ENCODE data around the gene MGLL.

MGLL gene

GRCh38 chr3:127799476-127800222 is 22.7 kb downstream of the MGLL start:
- no peaks in the 10 kb centered on the region for H3K79me2 ChIP-seq (ENCODE audit: low read length)
- H3K9me3 ChIP-seq (replicated peaks; ENCODE audit: insufficient read depth, low read length) = no peaks in the 10 kb centered on the region
- no peaks in the 10 kb centered on the region for H3K4me1 ChIP-seq (ENCODE audit: low read length)
- H3F3A ChIP-seq (ENCODE audit: insufficient read depth, low read length) = no peaks in the 10 kb centered on the region
- no peak overlapping the region for H3K4me3 ChIP-seq (ENCODE audit: low read length)
- TF ChIP-seq EZH2phosphoT487 (IDR thresholded peaks at IDR 0.05; ENCODE audit: low read length) (no peak), EZH2 (optimal IDR thresholded peaks at IDR 0.05; ENCODE audit: low read depth, low read length) (no peak)
- TF ChIP-seq, protein P1, sequence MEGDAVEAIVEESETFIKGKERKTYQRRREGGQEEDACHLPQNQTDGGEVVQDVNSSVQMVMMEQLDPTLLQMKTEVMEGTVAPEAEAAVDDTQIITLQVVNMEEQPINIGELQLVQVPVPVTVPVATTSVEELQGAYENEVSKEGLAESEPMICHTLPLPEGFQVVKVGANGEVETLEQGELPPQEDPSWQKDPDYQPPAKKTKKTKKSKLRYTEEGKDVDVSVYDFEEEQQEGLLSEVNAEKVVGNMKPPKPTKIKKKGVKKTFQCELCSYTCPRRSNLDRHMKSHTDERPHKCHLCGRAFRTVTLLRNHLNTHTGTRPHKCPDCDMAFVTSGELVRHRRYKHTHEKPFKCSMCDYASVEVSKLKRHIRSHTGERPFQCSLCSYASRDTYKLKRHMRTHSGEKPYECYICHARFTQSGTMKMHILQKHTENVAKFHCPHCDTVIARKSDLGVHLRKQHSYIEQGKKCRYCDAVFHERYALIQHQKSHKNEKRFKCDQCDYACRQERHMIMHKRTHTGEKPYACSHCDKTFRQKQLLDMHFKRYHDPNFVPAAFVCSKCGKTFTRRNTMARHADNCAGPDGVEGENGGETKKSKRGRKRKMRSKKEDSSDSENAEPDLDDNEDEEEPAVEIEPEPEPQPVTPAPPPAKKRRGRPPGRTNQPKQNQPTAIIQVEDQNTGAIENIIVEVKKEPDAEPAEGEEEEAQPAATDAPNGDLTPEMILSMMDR (IDR thresholded peaks at IDR 0.05; ENCODE audit: low read length) = no peak
- DNase-seq = no peak
- H4K20me1 ChIP-seq (ENCODE audit: insufficient read depth, low read length) = no peaks in the 10 kb centered on the region
- H3K36me3 ChIP-seq (replicated peaks; ENCODE audit: insufficient read depth, low read length) = no peaks in the 10 kb centered on the region
- no peaks in the 10 kb centered on the region for H3K9me2 ChIP-seq (replicated peaks; ENCODE audit: insufficient read depth, low read length)
- H3K9ac ChIP-seq (ENCODE audit: low read length) = no peak overlapping the region
- H3K4me2 ChIP-seq (ENCODE audit: low read depth, low read length) = no peak overlapping the region
- H3K27me3 ChIP-seq (replicated peaks; ENCODE audit: insufficient read depth, low read length) = no peaks in the 10 kb centered on the region
- H2AFZ ChIP-seq (ENCODE audit: low read length) = no peak overlapping the region
- H3K27ac ChIP-seq (ENCODE audit: low read length) = no peak overlapping the region

DNA sequence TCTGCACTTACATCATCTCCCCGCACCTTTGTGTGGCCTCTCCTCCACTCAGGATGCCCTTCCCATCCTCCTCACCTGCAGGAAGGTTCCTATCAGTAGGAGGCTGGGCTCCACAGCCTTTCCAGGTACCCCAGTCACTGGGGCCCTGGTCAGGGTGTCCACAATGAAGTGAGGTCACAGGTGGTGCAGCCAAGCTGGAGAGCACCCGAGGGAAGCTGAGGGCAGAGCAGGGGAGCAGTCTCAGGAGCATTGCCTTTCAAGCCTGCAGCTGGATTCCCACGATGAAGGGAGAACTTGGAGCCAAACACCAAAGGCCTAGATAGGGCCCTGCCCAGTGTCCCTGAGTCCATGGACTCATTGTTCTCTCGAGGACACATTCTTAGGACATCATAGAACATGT is 23.6 kb downstream of the MGLL start:
- no peaks in the 10 kb centered on the region for H3K27me3 ChIP-seq (replicated peaks; ENCODE audit: insufficient read depth, low read length)
- no peaks in the 10 kb centered on the region for H3K9me3 ChIP-seq (replicated peaks; ENCODE audit: insufficient read depth, low read length)
- DNase-seq = no peak
- H3K36me3 ChIP-seq (replicated peaks; ENCODE audit: insufficient read depth, low read length) = no peaks in the 10 kb centered on the region
- no peak overlapping the region for H3K4me2 ChIP-seq (ENCODE audit: low read depth, low read length)
- H3K4me3 ChIP-seq (ENCODE audit: low read length) = no peak overlapping the region
- no peaks in the 10 kb centered on the region for H4K20me1 ChIP-seq (ENCODE audit: insufficient read depth, low read length)
- H3K79me2 ChIP-seq (ENCODE audit: low read length) = no peaks in the 10 kb centered on the region
- no peak overlapping the region for H2AFZ ChIP-seq (ENCODE audit: low read length)
- no peak overlapping the region for H3K27ac ChIP-seq (ENCODE audit: low read length)
- no peaks in the 10 kb centered on the region for H3K9me2 ChIP-seq (replicated peaks; ENCODE audit: insufficient read depth, low read length)
- no peak overlapping the region for H3K9ac ChIP-seq (ENCODE audit: low read length)
- no peaks in the 10 kb centered on the region for H3K4me1 ChIP-seq (ENCODE audit: low read length)
- TF ChIP-seq, protein P1 (IDR thresholded peaks at IDR 0.05; ENCODE audit: low read length) = no peak
- no peak for TF ChIP-seq EZH2phosphoT487 (IDR thresholded peaks at IDR 0.05; ENCODE audit: low read length)
- no peak for TF ChIP-seq EZH2 (optimal IDR thresholded peaks at IDR 0.05; ENCODE audit: low read depth, low read length)
- H3F3A ChIP-seq (ENCODE audit: insufficient read depth, low read length) = no peaks in the 10 kb centered on the region

GRCh38 chr3:127796831-127797150 is 25.5 kb downstream of the MGLL start:
- Histone ChIP-seq H3K27ac (ENCODE audit: low read length) (no peak overlapping the region), H3K4me2 (ENCODE audit: low read depth, low read length) (no peak overlapping the region), H3K9me3 (replicated peaks; ENCODE audit: insufficient read depth, low read length) (no peaks in the 10 kb centered on the region), H3K9ac (ENCODE audit: low read length) (no peak overlapping the region), H2AFZ (ENCODE audit: low read length) (no peak overlapping the region), H3K9me2 (replicated peaks; ENCODE audit: insufficient read depth, low read length) (no peaks in the 10 kb centered on the region), H3F3A (ENCODE audit: insufficient read depth, low read length) (no peaks in the 10 kb centered on the region), H3K27me3 (replicated peaks; ENCODE audit: insufficient read depth, low read length) (no peaks in the 10 kb centered on the region), H4K20me1 (ENCODE audit: insufficient read depth, low read length) (no peaks in the 10 kb centered on the region), H3K36me3 (replicated peaks; ENCODE audit: insufficient read depth, low read length) (no peaks in the 10 kb centered on the region), H3K4me3 (ENCODE audit: low read length) (no peak overlapping the region), H3K4me1 (ENCODE audit: low read length) (no peaks in the 10 kb centered on the region), H3K79me2 (ENCODE audit: low read length) (no peaks in the 10 kb centered on the region)
- TF ChIP-seq EZH2phosphoT487 (IDR thresholded peaks at IDR 0.05; ENCODE audit: low read length) (no peak), EZH2 (optimal IDR thresholded peaks at IDR 0.05; ENCODE audit: low read depth, low read length) (no peak)
- TF ChIP-seq, protein P1 (IDR thresholded peaks at IDR 0.05; ENCODE audit: low read length) = no peak
- no peak for DNase-seq

Data from MM.1S (cell line).